Heart right ventricle (tissue), 16 donors: ENCODE results near the gene ALDH3B1. TPM values are rescaled to one million over a fixed set of nuclear protein-coding genes. Genes with fewer than 3 reads are reported as not detected.
A peak's percentile ranks its signal among the peaks of the same experiment; 100 is the strongest.

Experiments used
- ATAC-seq, 8 donors: fragments of 200-7000 bp; cut with Tn5 transposase; one replicate each; pipeline ENCODE4 v1.9.1; 2020; ENCODE audit warnings: mild to moderate bottlenecking in 8 of 8, moderate library complexity in 8 of 8, moderate number of reproducible peaks in 1 of 8
- DNase-seq, 2 donors: peaks; one replicate each; pipeline ENCODE4 v3.0.0-alpha.2; 2020
- H3K27ac ChIP-seq, 10 donors: fragments of 200-600 bp; sonication (generic) in 2 of 10; one replicate each; pipeline versions ENCODE4 v1.5.0 to v1.8.0; 2020 to 2022; ENCODE audit warnings: mild to moderate bottlenecking in 3 of 10
- H3K27me3 ChIP-seq, 7 donors: fragments of 200-600 bp; one replicate each; pipeline ENCODE4 v1.8.0; 2021 to 2022; ENCODE audit warnings: mild to moderate bottlenecking in 2 of 7
- H3K36me3 ChIP-seq, 9 donors: fragments of 200-600 bp; sonication (generic) in 1 of 9; one replicate each; pipeline versions ENCODE4 v1.5.0 to v1.8.0; 2020 to 2022; ENCODE audit warnings: mild to moderate bottlenecking in 2 of 9
- H3K4me1 ChIP-seq, 9 donors: fragments of 200-600 bp; sonication (generic) in 1 of 9; one replicate each; pipeline versions ENCODE4 v1.5.0 to v1.8.0; 2020 to 2022; ENCODE audit warnings: mild to moderate bottlenecking in 4 of 9
- H3K4me3 ChIP-seq, 10 donors: fragments of 200-600 bp; sonication (generic) in 2 of 10; one replicate each; pipeline versions ENCODE4 v1.5.0 to v1.8.0; 2020 to 2022; ENCODE audit warnings: mild to moderate bottlenecking in 7 of 10, moderate library complexity in 2 of 10
- H3K9me3 ChIP-seq, 11 donors: fragments of 200-600 bp in 10 of 11; sonication (generic) in 2 of 11; one replicate each; pipeline versions ENCODE4 v1.5.0 to v1.8.0; 2013 to 2022; ENCODE audit warnings: mild to moderate bottlenecking in 2 of 11, control low read depth in 1 of 11, moderate library complexity in 1 of 11
- CTCF ChIP-seq, 9 donors: fragments of 200-600 bp; sonication (generic) in 2 of 9; IDR thresholded peaks; one replicate each; pipeline versions ENCODE4 v1.5.0 to v1.8.0; 2021 to 2022; ENCODE audit warnings: antibody characterized with exemption in 9 of 9, mild to moderate bottlenecking in 5 of 9, moderate library complexity in 1 of 9
- WGBS, 2 donors: extraction: QIAGEN DNeasy Blood & Tissue Kit; methylation state at CpG; one replicate each; pipeline ENCODE4 v1.1.7; 2013; ENCODE audit warnings: inconsistent platforms in 1 of 2; 5-methylcytosine and 5-hydroxymethylcytosine counted together
- intact Hi-C, 10 donors: fragments of 100-400 bp; cut with DNase I; formaldehyde crosslinking; loops; one replicate each; pipeline versions ENCODE4 v1.11.1 to v1.14.2; 2022
- polyA plus RNA-seq, 2 donors: library from polyadenylated mRNA; stranded (reverse); fragments of 200-250 nt; gene quantifications; one replicate each; pipeline ENCODE4 v1.2.3, GENCODE V29; 2013
- total RNA-seq, 10 donors: library from RNA; stranded (reverse); fragmentation: NEBNext Ultra II Directional in 3 of 10; extraction: Animal tissue kit (Norgen Biotek cat#: 25700) in 3 of 10; gene quantifications; one replicate each; pipeline versions ENCODE4 v1.2.1 to v1.2.4, GENCODE V29; 2021 to 2023
- donor health status: Arrhythmogenic right ventricular cardiomyopathy.
- donor health status: ischemic (EF 13 %, LVEDD 7.1; RV severe dilation, severe dysfunction).
- donor health status: healthy with polysubstance abuse.
- donor health status: DM: no; HTN: yes; CAD: no.
- donor health status: DM: no; HTN: no; CAD: no.
- donor health status: ischemic (EF 25% LVEDD 6.9; RV normal size, moderate dysfunction).
- donor health status: ischemic (EF 25% LVEDD 5.7; RV mildly dilated, moderate dysfunction).
- donor health status: healthy.
- donor health status: DM: yes; HTN: yes; CAD: no.
- donor health status: Ischemic cardiomyopathy.
- donor health status: ischemic (EF 35%, LVEDD 5.7; RV mildly dilated, moderate dysfunction).
- donor health status: nonischemic (EF 11% LVEDD 7.7; RV severe dilation, severe dysfunction).
- donor health status: DM: yes; HTN: yes; CAD: no.
- donor health status: PGD.
- donor health status: ischemic (EF 29% LVEDD 5.4; RV normal size, mild dysfunction).
- donor health status: nonischemic (EF 23%, LVEDD 6.1; RV moderate dilation, normal function).

ALDH3B1 gene
- total and polyA plus RNA-seq, 12 donors, result 2.1 to 11.0 (median 4.3) TPM

GRCh38 chr11:68003846-68004550, 6.1 kb upstream of the ALDH3B1 start, which contains the start of gene UNC93B1:
UNC93B1 (minus strand) TSS chr11:68004097; CDS start chr11:68004043, 54 bp downstream.
- peaks cover 0 to 2% (median 0%) of the 10 kb centered on the region in 9 donors for H3K36me3 ChIP-seq
- H3K4me1 ChIP-seq, result peaks cover 0 to 29% (median 14%) of the 10 kb centered on the region in 9 donors
- DNase-seq (peak; percentile 90 to 93), ATAC-seq (peak; percentile 86 to 95 (median 92))
- H3K27me3 ChIP-seq, result no peaks in the 10 kb centered on the region
- no peaks in the 10 kb centered on the region for H3K9me3 ChIP-seq
- peak within 1 kb of the TSS; percentile 56 to 82 (median 72) for H3K4me3 ChIP-seq
- intact Hi-C loops, result loop anchor here in 3 of 10 donors (5.0 to 10.0 kb wide), 2 partner anchors 33 to 201 kb away; partner anchors contain the start of gene TCIRG1 (in 1 of the 3)
- TF ChIP-seq CTCF (IDR thresholded peaks at IDR 0.05), result no peak
- H3K27ac ChIP-seq, result peak within 1 kb of the TSS in 9 of 10 donors; percentile 51 to 91 (median 79)
- 5% methylated on average over 51 to 64 of the region's 64 CpGs for WGBS, 2 donors

GRCh38 chr11:68004551-68005335, 5.4 kb upstream of the ALDH3B1 start:
- Histone ChIP-seq H3K36me3 (no peaks in the 10 kb centered on the region), H3K9me3 (no peaks in the 10 kb centered on the region), H3K4me1 (peaks cover under 1 to 36% (median 21%) of the 10 kb centered on the region in 9 donors), H3K4me3 (peak overlapping the region in 8 of 10 donors; percentile 56 to 82 (median 70)), H3K27ac (no peak overlapping the region), H3K27me3 (no peaks in the 10 kb centered on the region)
- 66 to 69% methylated on average over 14 of the region's 14 CpGs for WGBS, 2 donors
- intact Hi-C loops, result loop anchor here in 3 of 10 donors (5.0 to 10.0 kb wide), 2 partner anchors 33 to 200 kb away; partner anchors contain the start of gene TCIRG1 (in 1 of the 3)
- ATAC-seq, result peak in 1 of 8 donors; percentile 1
- no peak for DNase-seq
- TF ChIP-seq CTCF (IDR thresholded peaks at IDR 0.05), result no peak

GRCh38 chr11:68006606-68007166, 3.4 kb upstream of the ALDH3B1 start:
- no peak for TF ChIP-seq CTCF (IDR thresholded peaks at IDR 0.05)
- Histone ChIP-seq H3K4me3 (no peak overlapping the region), H3K27me3 (no peaks in the 10 kb centered on the region), H3K36me3 (no peaks in the 10 kb centered on the region), H3K27ac (no peak overlapping the region), H3K4me1 (peaks cover 10 to 56% (median 34%) of the 10 kb centered on the region in 9 donors), H3K9me3 (no peaks in the 10 kb centered on the region)
- DNase-seq (peak in 1 of 2 donors; percentile 4), ATAC-seq (no peak)
- intact Hi-C loops, result loop anchor here in 2 of 10 donors (10.0 kb wide), 1 partner anchor 198 kb away; no protein-coding TSS in a partner anchor
- 98% methylated on average over 7 of the region's 7 CpGs for WGBS, 2 donors
